ENCODE results near the gene BCL2L11. TPM values are rescaled to one million over a fixed set of nuclear protein-coding genes. Genes with fewer than 3 reads are reported as not detected.

Gene BCL2L11
- total RNA-seq, 1 donor from 2014 or later = 11.4 TPM

GRCh38 chr2:111121028-111121827, 514 bp downstream of the BCL2L11 start:
- H3K9me3 Mint-ChIP-seq (ENCODE audit: low read depth) = no peaks in the 10 kb centered on the region
- H3K27me3 Mint-ChIP-seq (ENCODE audit: low read depth) = no peaks in the 10 kb centered on the region
- no peak for DNase-seq (ENCODE audit: low spot score)
- peak overlapping the region; percentile 90 for H3K27ac Mint-ChIP-seq (ENCODE audit: unreplicated experiment)
- peaks cover 10% of the 10 kb centered on the region for H3K36me3 Mint-ChIP-seq (ENCODE audit: low read depth)
- peak overlapping the region; percentile 92 for H3K4me3 Mint-ChIP-seq (ENCODE audit: unreplicated experiment)
- peaks cover 41% of the 10 kb centered on the region for H3K4me1 Mint-ChIP-seq (ENCODE audit: low read depth)
- TF ChIP-seq CTCF (IDR thresholded peaks at IDR 0.05) = peak; percentile 5

GRCh38 chr2:111121828-111122630, 1.3 kb downstream of the BCL2L11 start:
- Mint-ChIP-seq H3K27me3 (ENCODE audit: low read depth) (no peaks in the 10 kb centered on the region), H3K9me3 (ENCODE audit: low read depth) (no peaks in the 10 kb centered on the region), H3K27ac (ENCODE audit: unreplicated experiment) (peak overlapping the region; percentile 90), H3K36me3 (ENCODE audit: low read depth) (peaks cover 11% of the 10 kb centered on the region), H3K4me1 (ENCODE audit: low read depth) (peaks cover 43% of the 10 kb centered on the region), H3K4me3 (ENCODE audit: unreplicated experiment) (peak overlapping the region; percentile 92)
- TF ChIP-seq CTCF (IDR thresholded peaks at IDR 0.05) = no peak
- DNase-seq (ENCODE audit: low spot score) = no peak

- no peak for DNase-seq (ENCODE audit: low spot score)
- Mint-ChIP-seq H3K4me1 (ENCODE audit: low read depth) (peaks cover 40% of the 10 kb centered on the region), H3K36me3 (ENCODE audit: low read depth) (peaks cover 11% of the 10 kb centered on the region), H3K9me3 (ENCODE audit: low read depth) (no peaks in the 10 kb centered on the region), H3K4me3 (ENCODE audit: unreplicated experiment) (peak overlapping the region; percentile 85), H3K27me3 (ENCODE audit: low read depth) (no peaks in the 10 kb centered on the region), H3K27ac (ENCODE audit: unreplicated experiment) (peak overlapping the region; percentile 81)
- no peak for TF ChIP-seq CTCF (IDR thresholded peaks at IDR 0.05)
Measured at GRCh38 chr2:111122631-111123421, 2.1 kb downstream of the BCL2L11 start.

- no peaks in the 10 kb centered on the region for H3K27me3 Mint-ChIP-seq (ENCODE audit: low read depth)
- peak overlapping the region; percentile 85 for H3K4me3 Mint-ChIP-seq (ENCODE audit: unreplicated experiment)
- H3K4me1 Mint-ChIP-seq (ENCODE audit: low read depth) = peaks cover 31% of the 10 kb centered on the region
- no peak for TF ChIP-seq CTCF (IDR thresholded peaks at IDR 0.05)
- H3K27ac Mint-ChIP-seq (ENCODE audit: unreplicated experiment) = no peak overlapping the region
- DNase-seq (ENCODE audit: low spot score) = no peak
- H3K9me3 Mint-ChIP-seq (ENCODE audit: low read depth) = no peaks in the 10 kb centered on the region
- H3K36me3 Mint-ChIP-seq (ENCODE audit: low read depth) = peaks cover 11% of the 10 kb centered on the region
Measured at GRCh38 chr2:111123751-111124150, 3.0 kb downstream of the BCL2L11 start.

- no peak overlapping the region for H3K27ac Mint-ChIP-seq (ENCODE audit: unreplicated experiment)
- H3K36me3 Mint-ChIP-seq (ENCODE audit: low read depth) = peaks cover 11% of the 10 kb centered on the region
Measured at GRCh38 chr2:111126581-111126980, 5.9 kb downstream of the BCL2L11 start.

More at GRCh38 chr2:111126581-111126980, 5.9 kb downstream of the BCL2L11 start:
- Mint-ChIP-seq H3K4me3 (ENCODE audit: unreplicated experiment) (no peak overlapping the region), H3K4me1 (ENCODE audit: low read depth) (peaks cover 16% of the 10 kb centered on the region), H3K9me3 (ENCODE audit: low read depth) (no peaks in the 10 kb centered on the region), H3K27me3 (ENCODE audit: low read depth) (no peaks in the 10 kb centered on the region)
- no peak for DNase-seq (ENCODE audit: low spot score)
- TF ChIP-seq CTCF (IDR thresholded peaks at IDR 0.05) = no peak

Measured in chondrocyte (in vitro differentiated cells).